Colonic mucosa (tissue), 4 donors: Measurements from ENCODE around the gene PMVK. TPM values are rescaled to one million over a fixed set of nuclear protein-coding genes. Genes with fewer than 3 reads are reported as not detected.
A peak's percentile ranks its signal among the peaks of the same experiment; 100 is the strongest.

Experiments used
- DNase-seq: peaks from one replicate; pipeline ENCODE4 v3.0.0-alpha.2; 2020
- H3K27ac ChIP-seq: fragments of 200-600 bp; one replicate; pipeline ENCODE4 v1.8.0; 2021
- H3K27me3 ChIP-seq: fragments of 200-600 bp; one replicate; pipeline ENCODE4 v1.8.0; 2021
- H3K36me3 ChIP-seq: fragments of 200-600 bp; one replicate; pipeline ENCODE4 v1.8.0; 2021
- H3K4me1 ChIP-seq: fragments of 200-600 bp; one replicate; pipeline ENCODE4 v1.8.0; 2021; ENCODE audit warnings: mild to moderate bottlenecking
- H3K4me3 ChIP-seq: fragments of 200-600 bp; one replicate; pipeline ENCODE4 v1.8.0; 2021
- H3K9ac ChIP-seq, 2 donors: one replicate each; pipeline ENCODE4 v1.7.0; 2013; ENCODE audit warnings: control low read depth in 2 of 2, low read depth in 2 of 2, low read length in 2 of 2
- H3K9me3 ChIP-seq: fragments of 200-600 bp; one replicate; pipeline ENCODE4 v1.8.0; 2021
- CTCF ChIP-seq: fragments of 200-600 bp; IDR thresholded peaks from one replicate; pipeline ENCODE4 v1.8.0; 2022; ENCODE audit warnings: antibody characterized with exemption, mild to moderate bottlenecking
- intact Hi-C: fragments of 100-400 bp; cut with DNase I; formaldehyde crosslinking; loops from one replicate; pipeline ENCODE4 v1.14.1; 2022
- total RNA-seq, 2 donors: library from RNA; stranded (reverse); fragmentation: NEBNext Ultra II Directional in 1 of 2; extraction: Animal tissue kit (Norgen Biotek cat#: 25700) in 1 of 2; gene quantifications; one replicate each; pipeline ENCODE4 v1.2.1, GENCODE V29; 2021
- donor health status: healthy.
- donor health status: DM: no; HTN: no; CAD: no.
- donor health status: DM: no; HTN: no; CAD: no.

Gene PMVK
- total RNA-seq, 2 donors from 2014 or later: 32.0 to 46.5 TPM

- H3K9ac ChIP-seq: no peak overlapping the region
- peak overlapping the region; percentile 27 for H3K27ac ChIP-seq
- H3K4me3 ChIP-seq: no peak overlapping the region
- H3K36me3 ChIP-seq: no peaks in the 10 kb centered on the region
- TF ChIP-seq CTCF: no peak
- peaks cover 7% of the 10 kb centered on the region for H3K4me1 ChIP-seq
- DNase-seq: no peak
- intact Hi-C loops: no loop called here
- H3K27me3 ChIP-seq: no peaks in the 10 kb centered on the region
- H3K9me3 ChIP-seq: no peaks in the 10 kb centered on the region
Measured at GRCh38 chr1:154951901-154952657, 15.6 kb upstream of the PMVK start.

GRCh38 chr1:154948079-154948478 is 11.6 kb upstream of the PMVK start:
- TF ChIP-seq CTCF: no peak
- H3K9ac ChIP-seq: no peak overlapping the region
- H3K27me3 ChIP-seq: no peaks in the 10 kb centered on the region
- peaks cover 7% of the 10 kb centered on the region for H3K4me1 ChIP-seq
- H3K9me3 ChIP-seq: no peaks in the 10 kb centered on the region
- DNase-seq: no peak
- no peak overlapping the region for H3K4me3 ChIP-seq
- no peaks in the 10 kb centered on the region for H3K36me3 ChIP-seq
- intact Hi-C loops: no loop called here
- H3K27ac ChIP-seq: no peak overlapping the region

GRCh38 chr1:154945962-154946850 is 9.7 kb upstream of the PMVK start:
- H3K4me1 ChIP-seq: peaks cover 7% of the 10 kb centered on the region
- intact Hi-C loops: no loop called here
- no peak for TF ChIP-seq CTCF

GRCh38 chr1:154945160-154945961 is 8.8 kb upstream of the PMVK start:
- H3K9me3 ChIP-seq: no peaks in the 10 kb centered on the region
- H3K27me3 ChIP-seq: no peaks in the 10 kb centered on the region
- no peak for TF ChIP-seq CTCF
- no peak for DNase-seq
- H3K4me3 ChIP-seq: no peak overlapping the region
- intact Hi-C loops: no loop called here
- no peak overlapping the region for H3K27ac ChIP-seq
- no peaks in the 10 kb centered on the region for H3K36me3 ChIP-seq
- H3K9ac ChIP-seq: peak overlapping the region in 1 of 2 donors; percentile 23
- H3K4me1 ChIP-seq: peaks cover 7% of the 10 kb centered on the region

More at GRCh38 chr1:154945962-154946850, 9.7 kb upstream of the PMVK start:
- no peak for DNase-seq
- H3K27ac ChIP-seq: no peak overlapping the region
- no peaks in the 10 kb centered on the region for H3K36me3 ChIP-seq
- no peaks in the 10 kb centered on the region for H3K27me3 ChIP-seq
- H3K9ac ChIP-seq: no peak overlapping the region
- H3K9me3 ChIP-seq: no peaks in the 10 kb centered on the region
- H3K4me3 ChIP-seq: no peak overlapping the region
